Head of caudate nucleus (tissue), 42 donors: ENCODE measurements around the gene RHCG.
"Not testable (repeated sequence)": the region's sequence is repeated elsewhere in the genome, so short reads cannot be mapped to it uniquely, and the experiment has no call there.

ENCODE experiments used
- DNase-seq, 42 donors: peaks; one replicate each; pipeline versions ENCODE4 v3.0.0 to v3.0.0-alpha.2; 2020 to 2021; ENCODE audit warnings: mixed read lengths in 7 of 42
- intact Hi-C: fragments of 100-400 bp; cut with DNase I; formaldehyde crosslinking; loops from one replicate; pipeline ENCODE4 v1.15.0; 2022

Gene RHCG

GRCh38 chr15:89487791-89488190 lies 8.6 kb downstream of the RHCG start:
- DNase-seq, result peak in 1 of 42 donors; percentile 4
- intact Hi-C loops, result no loop called here

GRCh38 chr15:89486726-89487050 lies 9.7 kb downstream of the RHCG start:
- intact Hi-C loops, result no loop called here
- peak in 1 of 42 donors; percentile 39 for DNase-seq

- peak in 1 of 42 donors; percentile 3 for DNase-seq
- intact Hi-C loops, result no loop called here
Observed at GRCh38 chr15:89483079-89483478, 13.3 kb downstream of the RHCG start.

- intact Hi-C loops, result no loop called here
- DNase-seq, result no peak
Observed at GRCh38 chr15:89482139-89482538, 14.2 kb downstream of the RHCG start.

- peak in 26 of 42 donors; percentile 15 to 81 (median 43) for DNase-seq
- intact Hi-C loops, result no loop called here
Observed at GRCh38 chr15:89480505-89480904, 15.9 kb downstream of the RHCG start.

GRCh38 chr15:89479173-89479572 lies 17.2 kb downstream of the RHCG start:
- intact Hi-C loops, result no loop called here
- no peak for DNase-seq

- peak in 7 of 42 donors; percentile 20 to 51 (median 32) for DNase-seq
- intact Hi-C loops, result no loop called here
Observed at GRCh38 chr15:89477411-89478242, 18.8 kb downstream of the RHCG start.

GRCh38 chr15:89475661-89476060 lies 20.7 kb downstream of the RHCG start:
- intact Hi-C loops, result no loop called here
- no peak for DNase-seq

- peak in 41 of 42 donors; percentile 18 to 80 (median 62) for DNase-seq
- intact Hi-C loops, result no loop called here
Observed at GRCh38 chr15:89472785-89473256, 23.6 kb downstream of the RHCG start.

- DNase-seq, result peak in 10 of 42 donors; percentile 6 to 60 (median 48)
- intact Hi-C loops, result no loop called here
Observed at GRCh38 chr15:89469426-89470096, 26.8 kb downstream of the RHCG start.

GRCh38 chr15:89468813-89469212 lies 27.6 kb downstream of the RHCG start:
- intact Hi-C loops, DNase-seq: not testable (repeated sequence)

- no peak for DNase-seq
- intact Hi-C loops, result no loop called here
Observed at GRCh38 chr15:89463113-89463512, 33.3 kb downstream of the RHCG start.

GRCh38 chr15:89462198-89462912 lies 34.0 kb downstream of the RHCG start:
- DNase-seq, result peak in 41 of 42 donors; percentile 36 to 89 (median 72)
- intact Hi-C loops, result no loop called here

GRCh38 chr15:89461386-89461785 lies 35.0 kb downstream of the RHCG start:
- intact Hi-C loops, result no loop called here
- DNase-seq, result no peak

GRCh38 chr15:89460048-89460447 lies 36.3 kb downstream of the RHCG start:
- no peak for DNase-seq
- intact Hi-C loops, result no loop called here

- intact Hi-C loops, result no loop called here
- DNase-seq, result no peak
Observed at GRCh38 chr15:89459271-89460038, 36.9 kb downstream of the RHCG start.

GRCh38 chr15:89458440-89458839 lies 37.9 kb downstream of the RHCG start:
- intact Hi-C loops, result no loop called here
- DNase-seq, result no peak

GRCh38 chr15:89457086-89457485 lies 39.3 kb downstream of the RHCG start:
- intact Hi-C loops, result no loop called here
- DNase-seq, result peak in 2 of 42 donors; percentile 40 to 44

GRCh38 chr15:89455535-89455934 lies 40.8 kb downstream of the RHCG start:
- intact Hi-C loops, result no loop called here
- DNase-seq, result no peak
